ENCODE results near the gene IFITM1.

The IFITM1 gene

GRCh38 chr11:299951-300735 is 13.7 kb upstream of the IFITM1 start:
- Histone ChIP-seq H4K12ac (ENCODE audit: low read depth, low read length) (no peak overlapping the region), H2BK12ac (ENCODE audit: low read length) (no peak overlapping the region), H3K4me1 (ENCODE audit: control insufficient read depth in 1 of 2, insufficient read depth in 2 of 2, low read length in 2 of 2) (peaks cover 4% of the 10 kb centered on the region in 2 experiments), H3K4ac (ENCODE audit: low read depth, low read length) (no peak overlapping the region), H2AK5ac (ENCODE audit: low read length) (no peak overlapping the region), H3K36me3 (ENCODE audit: control insufficient read depth in 1 of 2, insufficient read depth in 2 of 2, low read length in 2 of 2) (peaks cover 0 to 6% of the 10 kb centered on the region in 2 experiments), H2BK5ac (ENCODE audit: low read depth, low read length, poor library complexity) (no peak overlapping the region), H3K9me3 (ENCODE audit: insufficient read depth, low read depth, low read length) (no peaks in the 10 kb centered on the region), H4K8ac (ENCODE audit: low read depth, low read length) (no peak overlapping the region), H3K27ac (ENCODE audit: low read depth, low read length) (no peak overlapping the region), H3K4me3 (ENCODE audit: low read depth, low read length) (no peak overlapping the region), H3K79me1 (ENCODE audit: low read length) (no peaks in the 10 kb centered on the region), H3K27me3 (ENCODE audit: insufficient read depth, low read length) (no peaks in the 10 kb centered on the region), H2AFZ (ENCODE audit: insufficient read depth, low read length, poor library complexity) (no peak overlapping the region), H3K79me2 (ENCODE audit: control insufficient read depth, insufficient read depth, low read length, poor library complexity) (no peaks in the 10 kb centered on the region), H3K18ac (ENCODE audit: low read length) (no peak overlapping the region), H4K91ac (ENCODE audit: low read depth, low read length) (no peak overlapping the region), H3K4me2 (ENCODE audit: low read length) (no peak overlapping the region), H3K23ac (ENCODE audit: low read length) (no peak overlapping the region), H2BK120ac (ENCODE audit: insufficient read depth, low read length, poor library complexity) (no peak overlapping the region), H3K14ac (ENCODE audit: low read length) (no peak overlapping the region), H3K9ac (ENCODE audit: low read length) (no peak overlapping the region)
- no peak for DNase-seq
- no CpG with 5 or more reads among the region's 20 CpGs for WGBS (ENCODE audit: extremely low coverage, insufficient coverage, insufficient read length)

- no peak overlapping the region for H4K8ac ChIP-seq (ENCODE audit: low read depth, low read length)
- DNase-seq = no peak
- WGBS (ENCODE audit: extremely low coverage, insufficient coverage, insufficient read length) = no CpG with 5 or more reads among the region's 12 CpGs
- H4K91ac ChIP-seq (ENCODE audit: low read depth, low read length) = no peak overlapping the region
- peaks cover 9 to 17% of the 10 kb centered on the region in 2 experiments for H3K4me1 ChIP-seq (ENCODE audit: control insufficient read depth in 1 of 2, insufficient read depth in 2 of 2, low read length in 2 of 2)
- H3K27me3 ChIP-seq (ENCODE audit: insufficient read depth, low read length) = no peaks in the 10 kb centered on the region
- no peak overlapping the region for H2AFZ ChIP-seq (ENCODE audit: insufficient read depth, low read length, poor library complexity)
- H3K23ac ChIP-seq (ENCODE audit: low read length) = no peak overlapping the region
- H3K4ac ChIP-seq (ENCODE audit: low read depth, low read length) = no peak overlapping the region
- no peak overlapping the region for H3K4me3 ChIP-seq (ENCODE audit: low read depth, low read length)
- H3K27ac ChIP-seq (ENCODE audit: low read depth, low read length) = no peak overlapping the region
- H2BK120ac ChIP-seq (ENCODE audit: insufficient read depth, low read length, poor library complexity) = no peak overlapping the region
- H2BK12ac ChIP-seq (ENCODE audit: low read length) = no peak overlapping the region
- H3K36me3 ChIP-seq (ENCODE audit: control insufficient read depth in 1 of 2, insufficient read depth in 2 of 2, low read length in 2 of 2) = no peaks in the 10 kb centered on the region
- no peaks in the 10 kb centered on the region for H3K79me2 ChIP-seq (ENCODE audit: control insufficient read depth, insufficient read depth, low read length, poor library complexity)
- H3K18ac ChIP-seq (ENCODE audit: low read length) = no peak overlapping the region
- H3K4me2 ChIP-seq (ENCODE audit: low read length) = no peak overlapping the region
- no peak overlapping the region for H2AK5ac ChIP-seq (ENCODE audit: low read length)
- no peak overlapping the region for H3K9ac ChIP-seq (ENCODE audit: low read length)
- H3K9me3 ChIP-seq (ENCODE audit: insufficient read depth, low read depth, low read length) = no peaks in the 10 kb centered on the region
- no peak overlapping the region for H3K14ac ChIP-seq (ENCODE audit: low read length)
- no peak overlapping the region for H2BK5ac ChIP-seq (ENCODE audit: low read depth, low read length, poor library complexity)
- H3K79me1 ChIP-seq (ENCODE audit: low read length) = peaks cover 7% of the 10 kb centered on the region
- no peak overlapping the region for H4K12ac ChIP-seq (ENCODE audit: low read depth, low read length)
These were observed 10.5 kb upstream of the IFITM1 start for GRCh38 chr11:303363-303762.

- Histone ChIP-seq H4K91ac (ENCODE audit: low read depth, low read length) (peak overlapping the region; percentile 1), H4K8ac (ENCODE audit: low read depth, low read length) (no peak overlapping the region), H3K4ac (ENCODE audit: low read depth, low read length) (no peak overlapping the region), H3K4me2 (ENCODE audit: low read length) (no peak overlapping the region), H3K27ac (ENCODE audit: low read depth, low read length) (no peak overlapping the region), H2AFZ (ENCODE audit: insufficient read depth, low read length, poor library complexity) (no peak overlapping the region), H3K23ac (ENCODE audit: low read length) (no peak overlapping the region), H3K27me3 (ENCODE audit: insufficient read depth, low read length) (no peaks in the 10 kb centered on the region), H3K18ac (ENCODE audit: low read length) (no peak overlapping the region), H3K36me3 (ENCODE audit: control insufficient read depth in 1 of 2, insufficient read depth in 2 of 2, low read length in 2 of 2) (no peaks in the 10 kb centered on the region), H2BK120ac (ENCODE audit: insufficient read depth, low read length, poor library complexity) (no peak overlapping the region), H3K4me1 (ENCODE audit: control insufficient read depth in 1 of 2, insufficient read depth in 2 of 2, low read length in 2 of 2) (peaks cover 12 to 17% of the 10 kb centered on the region in 2 experiments), H3K9me3 (ENCODE audit: insufficient read depth, low read depth, low read length) (no peaks in the 10 kb centered on the region), H3K14ac (ENCODE audit: low read length) (no peak overlapping the region), H2BK5ac (ENCODE audit: low read depth, low read length, poor library complexity) (no peak overlapping the region), H2BK12ac (ENCODE audit: low read length) (peak overlapping the region; percentile 12), H3K9ac (ENCODE audit: low read length) (no peak overlapping the region), H3K4me3 (ENCODE audit: low read depth, low read length) (no peak overlapping the region), H2AK5ac (ENCODE audit: low read length) (no peak overlapping the region), H3K79me2 (ENCODE audit: control insufficient read depth, insufficient read depth, low read length, poor library complexity) (no peaks in the 10 kb centered on the region), H4K12ac (ENCODE audit: low read depth, low read length) (no peak overlapping the region), H3K79me1 (ENCODE audit: low read length) (peaks cover 7% of the 10 kb centered on the region)
- WGBS (ENCODE audit: extremely low coverage, insufficient coverage, insufficient read length) = no CpG with 5 or more reads among the region's 52 CpGs
- no peak for DNase-seq
These were observed 9.8 kb upstream of the IFITM1 start for GRCh38 chr11:304061-304506.

- H2AFZ ChIP-seq (ENCODE audit: insufficient read depth, low read length, poor library complexity) = no peak overlapping the region
These were observed 8.7 kb upstream of the IFITM1 start for GRCh38 chr11:304915-305843.

More at GRCh38 chr11:304915-305843, 8.7 kb upstream of the IFITM1 start:
- no peak overlapping the region for H4K8ac ChIP-seq (ENCODE audit: low read depth, low read length)
- H3K23ac ChIP-seq (ENCODE audit: low read length) = no peak overlapping the region
- no peak overlapping the region for H3K9ac ChIP-seq (ENCODE audit: low read length)
- no peak overlapping the region for H3K4ac ChIP-seq (ENCODE audit: low read depth, low read length)
- H2BK120ac ChIP-seq (ENCODE audit: insufficient read depth, low read length, poor library complexity) = no peak overlapping the region
- H3K27ac ChIP-seq (ENCODE audit: low read depth, low read length) = no peak overlapping the region
- no peak overlapping the region for H2BK5ac ChIP-seq (ENCODE audit: low read depth, low read length, poor library complexity)
- WGBS (ENCODE audit: extremely low coverage, insufficient coverage, insufficient read length) = no CpG with 5 or more reads among the region's 19 CpGs
- no peak overlapping the region for H3K14ac ChIP-seq (ENCODE audit: low read length)
- H3K79me2 ChIP-seq (ENCODE audit: control insufficient read depth, insufficient read depth, low read length, poor library complexity) = no peaks in the 10 kb centered on the region
- H3K18ac ChIP-seq (ENCODE audit: low read length) = no peak overlapping the region
- H2BK12ac ChIP-seq (ENCODE audit: low read length) = no peak overlapping the region
- DNase-seq = peak; percentile 59 to 75
- no peak overlapping the region for H4K91ac ChIP-seq (ENCODE audit: low read depth, low read length)
- H3K79me1 ChIP-seq (ENCODE audit: low read length) = peaks cover 7% of the 10 kb centered on the region
- H3K9me3 ChIP-seq (ENCODE audit: insufficient read depth, low read depth, low read length) = no peaks in the 10 kb centered on the region
- peaks cover 12 to 21% of the 10 kb centered on the region in 2 experiments for H3K4me1 ChIP-seq (ENCODE audit: control insufficient read depth in 1 of 2, insufficient read depth in 2 of 2, low read length in 2 of 2)
- no peak overlapping the region for H4K12ac ChIP-seq (ENCODE audit: low read depth, low read length)
- no peak overlapping the region for H2AK5ac ChIP-seq (ENCODE audit: low read length)
- no peak overlapping the region for H3K4me3 ChIP-seq (ENCODE audit: low read depth, low read length)
- H3K36me3 ChIP-seq (ENCODE audit: control insufficient read depth in 1 of 2, insufficient read depth in 2 of 2, low read length in 2 of 2) = no peaks in the 10 kb centered on the region
- H3K27me3 ChIP-seq (ENCODE audit: insufficient read depth, low read length) = no peaks in the 10 kb centered on the region
- no peak overlapping the region for H3K4me2 ChIP-seq (ENCODE audit: low read length)
